ENCODE data around the gene EFS. TPM values are rescaled to one million over a fixed set of nuclear protein-coding genes. Genes with fewer than 3 reads are reported as not detected.
"Not testable (repeated sequence)": the region's sequence is repeated elsewhere in the genome, so short reads cannot be mapped to it uniquely, and the experiment has no call there.

Gene EFS
- total and polyA plus RNA-seq, 4 experiments from 2014 or later = not detected

GRCh38 chr14:23403139-23403438 lies 38.1 kb upstream of the EFS start:
- Histone ChIP-seq H3K9me3 (ENCODE audit: control insufficient read depth in 1 of 2, low read length in 2 of 2) (no peaks in the 10 kb centered on the region), H3K27me3 (ENCODE audit: insufficient read depth, low read length) (no peaks in the 10 kb centered on the region), H3K27ac (ENCODE audit: low read depth, low read length) (no peak overlapping the region), H3K4me3 (ENCODE audit: low read length in 2 of 2) (no peak overlapping the region), H3K4me1 (ENCODE audit: insufficient read depth, low read length) (no peaks in the 10 kb centered on the region), H3K36me3 (ENCODE audit: insufficient read depth, low read length) (no peaks in the 10 kb centered on the region)
- peaks cover 6 to 21% of the 10 kb centered on the region in 2 donors for H3K27me3 Mint-ChIP-seq
- peaks cover 0 to 3% (median 0%) of the 10 kb centered on the region in 8 donors for H3K9me3 Mint-ChIP-seq
- H3K27ac Mint-ChIP-seq = no peak overlapping the region
- CTCF ChIA-PET (ENCODE audit: partially characterized antibody) = no interaction called here
- no peak overlapping the region for H3K4me3 Mint-ChIP-seq
- DNase-seq = no peak
- POLR2A ChIA-PET (ENCODE audit: partially characterized antibody) = no interaction called here
- intact Hi-C loops (cut with micrococcal nuclease) = no loop called here
- H3K36me3 Mint-ChIP-seq = no peaks in the 10 kb centered on the region
- H3K4me1 Mint-ChIP-seq = no peaks in the 10 kb centered on the region

GRCh38 chr14:23402296-23403138 lies 37.5 kb upstream of the EFS start:
- ChIA-PET CTCF (ENCODE audit: partially characterized antibody) (no interaction called here), POLR2A (ENCODE audit: partially characterized antibody) (no interaction called here)
- H3K27ac ChIP-seq (ENCODE audit: low read depth, low read length) = no peak overlapping the region
- intact Hi-C loops (cut with micrococcal nuclease) = no loop called here
- no peak overlapping the region for H3K4me3 Mint-ChIP-seq
- no peaks in the 10 kb centered on the region for H3K36me3 Mint-ChIP-seq
- no peak overlapping the region for H3K4me3 ChIP-seq (ENCODE audit: low read length in 2 of 2)
- H3K36me3 ChIP-seq (ENCODE audit: insufficient read depth, low read length) = no peaks in the 10 kb centered on the region
- no peak for DNase-seq
- H3K27me3 ChIP-seq (ENCODE audit: insufficient read depth, low read length) = no peaks in the 10 kb centered on the region
- H3K27me3 Mint-ChIP-seq = peaks cover 2 to 18% of the 10 kb centered on the region in 2 donors
- H3K27ac Mint-ChIP-seq = no peak overlapping the region
- no peaks in the 10 kb centered on the region for H3K4me1 ChIP-seq (ENCODE audit: insufficient read depth, low read length)
- no peaks in the 10 kb centered on the region for H3K9me3 ChIP-seq (ENCODE audit: control insufficient read depth in 1 of 2, low read length in 2 of 2)
- H3K4me1 Mint-ChIP-seq = no peaks in the 10 kb centered on the region
- no peaks in the 10 kb centered on the region for H3K9me3 Mint-ChIP-seq

- Histone ChIP-seq H3K4me3 (ENCODE audit: low read length in 2 of 2) (no peak overlapping the region), H3K4me1 (ENCODE audit: insufficient read depth, low read length) (no peaks in the 10 kb centered on the region), H3K9me3 (ENCODE audit: control insufficient read depth in 1 of 2, low read length in 2 of 2) (no peaks in the 10 kb centered on the region), H3K27me3 (ENCODE audit: insufficient read depth, low read length) (no peaks in the 10 kb centered on the region), H3K36me3 (ENCODE audit: insufficient read depth, low read length) (no peaks in the 10 kb centered on the region), H3K27ac (ENCODE audit: low read depth, low read length) (no peak overlapping the region)
- H3K4me3 Mint-ChIP-seq = no peak overlapping the region
- no peaks in the 10 kb centered on the region for H3K9me3 Mint-ChIP-seq
- H3K27me3 Mint-ChIP-seq = peaks cover 2 to 16% of the 10 kb centered on the region in 2 donors
- H3K27ac Mint-ChIP-seq = no peak overlapping the region
- H3K36me3 Mint-ChIP-seq = no peaks in the 10 kb centered on the region
- POLR2A ChIA-PET (ENCODE audit: partially characterized antibody) = no interaction called here
- CTCF ChIA-PET (ENCODE audit: partially characterized antibody) = no interaction called here
- H3K4me1 Mint-ChIP-seq = no peaks in the 10 kb centered on the region
- DNase-seq = no peak
- intact Hi-C loops (cut with micrococcal nuclease) = no loop called here
These were observed 36.3 kb upstream of the EFS start for GRCh38 chr14:23401291-23401690.

- H3K27me3 ChIP-seq (ENCODE audit: insufficient read depth, low read length); H3K9me3 Mint-ChIP-seq; DNase-seq; H3K36me3 ChIP-seq (ENCODE audit: insufficient read depth, low read length); H3K4me1 Mint-ChIP-seq; H3K9me3 ChIP-seq (ENCODE audit: control insufficient read depth in 1 of 2, low read length in 2 of 2); H3K4me3 Mint-ChIP-seq; intact Hi-C loops (cut with micrococcal nuclease); H3K4me1 ChIP-seq (ENCODE audit: insufficient read depth, low read length); H3K4me3 ChIP-seq (ENCODE audit: low read length in 2 of 2); POLR2A ChIA-PET (ENCODE audit: partially characterized antibody); H3K27ac Mint-ChIP-seq; H3K36me3 Mint-ChIP-seq; CTCF ChIA-PET (ENCODE audit: partially characterized antibody); H3K27ac ChIP-seq (ENCODE audit: low read depth, low read length): not testable (repeated sequence)
- peaks cover 2 to 16% of the 10 kb centered on the region in 2 donors for H3K27me3 Mint-ChIP-seq
These were observed 35.7 kb upstream of the EFS start for GRCh38 chr14:23400496-23401149.

- Histone ChIP-seq H3K36me3 (ENCODE audit: insufficient read depth, low read length) (no peaks in the 10 kb centered on the region), H3K27ac (ENCODE audit: low read depth, low read length) (no peak overlapping the region), H3K9me3 (ENCODE audit: control insufficient read depth in 1 of 2, low read length in 2 of 2) (no peaks in the 10 kb centered on the region), H3K27me3 (ENCODE audit: insufficient read depth, low read length) (no peaks in the 10 kb centered on the region), H3K4me1 (ENCODE audit: insufficient read depth, low read length) (no peaks in the 10 kb centered on the region), H3K4me3 (ENCODE audit: low read length in 2 of 2) (no peak overlapping the region)
- Mint-ChIP-seq H3K36me3 (no peaks in the 10 kb centered on the region), H3K4me3 (no peak overlapping the region), H3K27ac (no peak overlapping the region), H3K9me3 (no peaks in the 10 kb centered on the region), H3K4me1 (no peaks in the 10 kb centered on the region), H3K27me3 (peaks cover 2 to 12% of the 10 kb centered on the region in 2 donors)
- ChIA-PET CTCF (ENCODE audit: partially characterized antibody) (no interaction called here), POLR2A (ENCODE audit: partially characterized antibody) (no interaction called here)
- intact Hi-C loops (cut with micrococcal nuclease) = no loop called here
- no peak for DNase-seq
These were observed 34.6 kb upstream of the EFS start for GRCh38 chr14:23399591-23399990.

GRCh38 chr14:23399136-23399535 lies 34.2 kb upstream of the EFS start:
- ChIA-PET CTCF (ENCODE audit: partially characterized antibody) (no interaction called here), POLR2A (ENCODE audit: partially characterized antibody) (no interaction called here)
- no peaks in the 10 kb centered on the region for H3K4me1 ChIP-seq (ENCODE audit: insufficient read depth, low read length)
- no peaks in the 10 kb centered on the region for H3K27me3 ChIP-seq (ENCODE audit: insufficient read depth, low read length)
- DNase-seq = no peak
- no peaks in the 10 kb centered on the region for H3K4me1 Mint-ChIP-seq
- no peaks in the 10 kb centered on the region for H3K9me3 ChIP-seq (ENCODE audit: control insufficient read depth in 1 of 2, low read length in 2 of 2)
- peaks cover 2 to 12% of the 10 kb centered on the region in 2 donors for H3K27me3 Mint-ChIP-seq
- no peaks in the 10 kb centered on the region for H3K36me3 Mint-ChIP-seq
- H3K9me3 Mint-ChIP-seq = no peaks in the 10 kb centered on the region
- H3K4me3 Mint-ChIP-seq = no peak overlapping the region
- no peak overlapping the region for H3K27ac Mint-ChIP-seq
- no peaks in the 10 kb centered on the region for H3K36me3 ChIP-seq (ENCODE audit: insufficient read depth, low read length)
- H3K4me3 ChIP-seq (ENCODE audit: low read length in 2 of 2) = no peak overlapping the region
- no peak overlapping the region for H3K27ac ChIP-seq (ENCODE audit: low read depth, low read length)
- intact Hi-C loops (cut with micrococcal nuclease) = no loop called here

- no peaks in the 10 kb centered on the region for H3K4me1 ChIP-seq (ENCODE audit: insufficient read depth, low read length)
- Mint-ChIP-seq H3K36me3 (no peaks in the 10 kb centered on the region), H3K4me1 (no peaks in the 10 kb centered on the region), H3K4me3 (no peak overlapping the region), H3K9me3 (no peaks in the 10 kb centered on the region), H3K27me3 (peaks cover 2 to 9% of the 10 kb centered on the region in 2 donors), H3K27ac (no peak overlapping the region)
- H3K4me3 ChIP-seq (ENCODE audit: low read length in 2 of 2) = no peak overlapping the region
- intact Hi-C loops (cut with micrococcal nuclease) = no loop called here
- DNase-seq = no peak
- ChIA-PET CTCF (ENCODE audit: partially characterized antibody) (no interaction called here), POLR2A (ENCODE audit: partially characterized antibody) (no interaction called here)
- no peaks in the 10 kb centered on the region for H3K36me3 ChIP-seq (ENCODE audit: insufficient read depth, low read length)
- no peaks in the 10 kb centered on the region for H3K27me3 ChIP-seq (ENCODE audit: insufficient read depth, low read length)
- no peaks in the 10 kb centered on the region for H3K9me3 ChIP-seq (ENCODE audit: control insufficient read depth in 1 of 2, low read length in 2 of 2)
- H3K27ac ChIP-seq (ENCODE audit: low read depth, low read length) = no peak overlapping the region
These were observed 33.4 kb upstream of the EFS start for GRCh38 chr14:23398348-23398747.
